SK-N-SH (cell line): ENCODE results near the gene SFXN3. TPM values are rescaled to one million over a fixed set of nuclear protein-coding genes. Genes with fewer than 3 reads are reported as not detected.

Experiments
- polyA plus RNA-seq, 3 experiments: library from polyadenylated mRNA; depleted of rRNA; stranded (reverse); fragments of >200 nt; gene quantifications; 2 replicates each; pipeline ENCODE4 v1.2.3, GENCODE V29; 2012

The SFXN3 gene
- polyA plus RNA-seq, 1 of the 3 experiments (the other 2 are of a cell fraction): 142 TPM

Other genes with a start within 250 kb of the SFXN3 start
- 6.3 and 7.5 TPM in 2 replicates for gene SLF2, start 118.3 kb upstream of the SFXN3 start, polyA plus RNA-seq (2012; rRNA removed)
- 15.0 and 16.2 TPM in 2 replicates for gene SEMA4G, start 61.7 kb upstream of the SFXN3 start, polyA plus RNA-seq (2012; rRNA removed)
- gene MRPL43, start 43.7 kb upstream of the SFXN3 start, polyA plus RNA-seq (2012; rRNA removed): 173 and 208 TPM in 2 replicates
- gene TWNK, start 43.7 kb upstream of the SFXN3 start, polyA plus RNA-seq (2012; rRNA removed): 16.4 and 20.0 TPM in 2 replicates
- gene LZTS2, start 31.4 kb upstream of the SFXN3 start, polyA plus RNA-seq (2012; rRNA removed): 50.6 and 52.2 TPM in 2 replicates
- gene PDZD7, start 105 bp upstream of the SFXN3 start, polyA plus RNA-seq (2012; rRNA removed): 1.9 and 2.3 TPM in 2 replicates
- gene KAZALD1, start 30.8 kb downstream of the SFXN3 start, polyA plus RNA-seq (2012; rRNA removed): 1.9 and 3.0 TPM in 2 replicates
- gene TLX1, start 100.1 kb downstream of the SFXN3 start, polyA plus RNA-seq (2012; rRNA removed): 0.02 TPM in 1 of 2 replicates, not detected in the other
- gene LBX1, start 198.2 kb downstream of the SFXN3 start, polyA plus RNA-seq (2012; rRNA removed): not detected in 2 replicates